ENCODE data around the gene FAM76B. TPM values are rescaled to one million over a fixed set of nuclear protein-coding genes. Genes with fewer than 3 reads are reported as not detected.

Gene FAM76B
- total and polyA plus RNA-seq, 2 of the 13 experiments (the other 11 are each of a cell fraction or from before 2014, with no cell fraction given): 20.2 to 24.2 TPM

- peak; percentile 86 for TF ChIP-seq HINFP (CRISPR knock-in tag; IDR thresholded peaks at IDR 0.05; ENCODE audit: low read depth)
- no peak for TF ChIP-seq NCOA5 (CRISPR knock-in tag; IDR thresholded peaks at IDR 0.05)
- peak; percentile 91 for TF ChIP-seq HBP1 (CRISPR knock-in tag; IDR thresholded peaks at IDR 0.05; ENCODE audit: low read depth)
- TF ChIP-seq ISL2 (CRISPR knock-in tag; IDR thresholded peaks at IDR 0.05): peak; percentile 77
- no peak for TF ChIP-seq ZNF740 (CRISPR knock-in tag; IDR thresholded peaks at IDR 0.05)
- 0 out of 2 replicates have a peak, but pooled peaks have one; percentile 91 for TF ChIP-seq STAT5B (CRISPR knock-in tag; IDR thresholded peaks at IDR 0.05)
- peak; percentile 91 for TF ChIP-seq ZC3H13 (CRISPR knock-in tag; IDR thresholded peaks at IDR 0.05)
- no peak for TF ChIP-seq U2AF1 (optimal IDR thresholded peaks at IDR 0.05; ENCODE audit: low read depth, low read length)
- TF ChIP-seq ZNF782 (CRISPR knock-in tag; IDR thresholded peaks at IDR 0.05; ENCODE audit: borderline replicate concordance): no peak
- no peak for TF ChIP-seq CC2D1A (CRISPR knock-in tag; IDR thresholded peaks at IDR 0.05)
- peak; percentile 99 for TF ChIP-seq ZMYM4 (CRISPR knock-in tag; IDR thresholded peaks at IDR 0.05)
- no peak for TF ChIP-seq ZNF546 (CRISPR knock-in tag; conservative IDR thresholded peaks at IDR 0.05)
- peak; percentile 86 for TF ChIP-seq ASH2L (IDR thresholded peaks at IDR 0.05; ENCODE audit: insufficient read length, low read depth, low read length)
- TF ChIP-seq ZNF841 (CRISPR knock-in tag; IDR thresholded peaks at IDR 0.05; ENCODE audit: borderline replicate concordance): no peak
- TF ChIP-seq ZFP37 (CRISPR knock-in tag; IDR thresholded peaks at IDR 0.05; ENCODE audit: borderline replicate concordance): no peak; the same call in 1 of the 2 replicates
- no peak for TF ChIP-seq ZNF180 (CRISPR knock-in tag; IDR thresholded peaks at IDR 0.05; ENCODE audit: borderline replicate concordance, low read depth)
- TF ChIP-seq ZBTB21 (CRISPR knock-in tag; IDR thresholded peaks at IDR 0.05): peak; percentile 97
- TF ChIP-seq ERF (CRISPR knock-in tag; IDR thresholded peaks at IDR 0.05): peak; percentile 89
- TF ChIP-seq TMF1 (CRISPR knock-in tag; IDR thresholded peaks at IDR 0.05; ENCODE audit: low read depth): 0 out of 2 replicates have a peak, but pooled peaks have one; percentile 33
- TF ChIP-seq, protein P1, sequence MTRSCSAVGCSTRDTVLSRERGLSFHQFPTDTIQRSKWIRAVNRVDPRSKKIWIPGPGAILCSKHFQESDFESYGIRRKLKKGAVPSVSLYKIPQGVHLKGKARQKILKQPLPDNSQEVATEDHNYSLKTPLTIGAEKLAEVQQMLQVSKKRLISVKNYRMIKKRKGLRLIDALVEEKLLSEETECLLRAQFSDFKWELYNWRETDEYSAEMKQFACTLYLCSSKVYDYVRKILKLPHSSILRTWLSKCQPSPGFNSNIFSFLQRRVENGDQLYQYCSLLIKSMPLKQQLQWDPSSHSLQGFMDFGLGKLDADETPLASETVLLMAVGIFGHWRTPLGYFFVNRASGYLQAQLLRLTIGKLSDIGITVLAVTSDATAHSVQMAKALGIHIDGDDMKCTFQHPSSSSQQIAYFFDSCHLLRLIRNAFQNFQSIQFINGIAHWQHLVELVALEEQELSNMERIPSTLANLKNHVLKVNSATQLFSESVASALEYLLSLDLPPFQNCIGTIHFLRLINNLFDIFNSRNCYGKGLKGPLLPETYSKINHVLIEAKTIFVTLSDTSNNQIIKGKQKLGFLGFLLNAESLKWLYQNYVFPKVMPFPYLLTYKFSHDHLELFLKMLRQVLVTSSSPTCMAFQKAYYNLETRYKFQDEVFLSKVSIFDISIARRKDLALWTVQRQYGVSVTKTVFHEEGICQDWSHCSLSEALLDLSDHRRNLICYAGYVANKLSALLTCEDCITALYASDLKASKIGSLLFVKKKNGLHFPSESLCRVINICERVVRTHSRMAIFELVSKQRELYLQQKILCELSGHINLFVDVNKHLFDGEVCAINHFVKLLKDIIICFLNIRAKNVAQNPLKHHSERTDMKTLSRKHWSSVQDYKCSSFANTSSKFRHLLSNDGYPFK (CRISPR knock-in tag; IDR thresholded peaks at IDR 0.05; ENCODE audit: borderline replicate concordance): peak; percentile 46; the same call in 1 of the 2 replicates
- TF ChIP-seq ZNF850 (CRISPR knock-in tag; conservative IDR thresholded peaks at IDR 0.05): no peak
- TF ChIP-seq TGIF2 (CRISPR knock-in tag; IDR thresholded peaks at IDR 0.05): peak; percentile 88
- TF ChIP-seq DR1 (CRISPR knock-in tag; IDR thresholded peaks at IDR 0.05): peak; percentile 77
- TF ChIP-seq, protein P2, sequence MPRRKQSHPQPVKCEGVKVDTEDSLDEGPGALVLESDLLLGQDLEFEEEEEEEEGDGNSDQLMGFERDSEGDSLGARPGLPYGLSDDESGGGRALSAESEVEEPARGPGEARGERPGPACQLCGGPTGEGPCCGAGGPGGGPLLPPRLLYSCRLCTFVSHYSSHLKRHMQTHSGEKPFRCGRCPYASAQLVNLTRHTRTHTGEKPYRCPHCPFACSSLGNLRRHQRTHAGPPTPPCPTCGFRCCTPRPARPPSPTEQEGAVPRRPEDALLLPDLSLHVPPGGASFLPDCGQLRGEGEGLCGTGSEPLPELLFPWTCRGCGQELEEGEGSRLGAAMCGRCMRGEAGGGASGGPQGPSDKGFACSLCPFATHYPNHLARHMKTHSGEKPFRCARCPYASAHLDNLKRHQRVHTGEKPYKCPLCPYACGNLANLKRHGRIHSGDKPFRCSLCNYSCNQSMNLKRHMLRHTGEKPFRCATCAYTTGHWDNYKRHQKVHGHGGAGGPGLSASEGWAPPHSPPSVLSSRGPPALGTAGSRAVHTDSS (CRISPR knock-in tag; conservative IDR thresholded peaks at IDR 0.05): no peak
Measured at GRCh38 chr11:95789506-95790122, at the start of gene FAM76B (continued).
